Stimulated activated naive CD4-positive, alpha-beta T cell treated with Interleukin-2 at 50 U/mL for 16 hours (primary cell): ENCODE measurements around the gene SPNS1.
"Not testable (repeated sequence)": the region's sequence is repeated elsewhere in the genome, so short reads cannot be mapped to it uniquely, and the experiment has no call there.

Source experiments
- DNase-seq: peaks from one replicate; lab custom pipeline; 2025; lab: John Stamatoyannopoulos, UW

Gene SPNS1, protein sequence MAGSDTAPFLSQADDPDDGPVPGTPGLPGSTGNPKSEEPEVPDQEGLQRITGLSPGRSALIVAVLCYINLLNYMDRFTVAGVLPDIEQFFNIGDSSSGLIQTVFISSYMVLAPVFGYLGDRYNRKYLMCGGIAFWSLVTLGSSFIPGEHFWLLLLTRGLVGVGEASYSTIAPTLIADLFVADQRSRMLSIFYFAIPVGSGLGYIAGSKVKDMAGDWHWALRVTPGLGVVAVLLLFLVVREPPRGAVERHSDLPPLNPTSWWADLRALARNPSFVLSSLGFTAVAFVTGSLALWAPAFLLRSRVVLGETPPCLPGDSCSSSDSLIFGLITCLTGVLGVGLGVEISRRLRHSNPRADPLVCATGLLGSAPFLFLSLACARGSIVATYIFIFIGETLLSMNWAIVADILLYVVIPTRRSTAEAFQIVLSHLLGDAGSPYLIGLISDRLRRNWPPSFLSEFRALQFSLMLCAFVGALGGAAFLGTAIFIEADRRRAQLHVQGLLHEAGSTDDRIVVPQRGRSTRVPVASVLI

DNA sequence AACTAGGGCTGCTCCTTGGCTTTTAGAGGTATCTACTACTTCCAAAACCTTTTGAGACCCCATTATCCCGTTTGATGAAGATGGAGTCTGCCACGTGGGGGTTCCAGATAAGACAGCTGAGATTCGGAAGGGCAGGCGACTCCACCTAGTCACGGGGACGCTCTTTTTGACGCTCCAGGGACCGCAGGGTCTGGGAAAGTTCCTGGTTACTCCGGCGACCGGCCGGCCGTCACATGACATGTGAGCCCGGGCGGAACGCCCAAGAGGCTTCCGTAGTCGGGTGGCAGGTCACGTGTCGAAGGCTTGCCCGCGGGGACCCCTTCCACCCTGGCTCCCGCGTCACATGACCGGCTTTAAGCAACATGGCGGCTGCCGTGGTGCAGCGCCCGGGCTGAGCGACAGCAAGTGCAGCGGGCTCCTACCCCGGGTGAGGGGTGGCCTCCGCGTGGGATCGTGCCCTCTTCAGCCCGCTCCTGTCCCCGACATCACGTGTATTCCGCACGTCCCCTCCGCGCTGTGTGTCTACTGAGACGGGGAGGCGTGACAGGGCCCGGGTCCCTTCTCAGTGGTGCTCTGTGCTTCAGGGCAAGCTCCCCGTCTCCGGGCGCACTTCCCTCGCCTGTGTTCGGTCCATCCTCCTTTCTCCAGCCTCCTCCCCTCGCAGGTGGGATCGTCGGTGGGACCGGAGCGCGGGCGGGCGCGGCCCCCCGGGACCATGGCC lies at the start of gene SPNS1:
SPNS1 (plus strand) TSS at position 342 of the 721 bp plus-strand sequence; CDS start at position 716, 374 bp downstream.
- peak; percentile 90 for DNase-seq

- DNase-seq = peak; percentile 80
These were observed 49.0 kb upstream of the SPNS1 start for GRCh38 chr16:28925386-28926228.

GRCh38 chr16:28926284-28926683 lies 48.3 kb upstream of the SPNS1 start:
- not testable (repeated sequence) for DNase-seq

DNA sequence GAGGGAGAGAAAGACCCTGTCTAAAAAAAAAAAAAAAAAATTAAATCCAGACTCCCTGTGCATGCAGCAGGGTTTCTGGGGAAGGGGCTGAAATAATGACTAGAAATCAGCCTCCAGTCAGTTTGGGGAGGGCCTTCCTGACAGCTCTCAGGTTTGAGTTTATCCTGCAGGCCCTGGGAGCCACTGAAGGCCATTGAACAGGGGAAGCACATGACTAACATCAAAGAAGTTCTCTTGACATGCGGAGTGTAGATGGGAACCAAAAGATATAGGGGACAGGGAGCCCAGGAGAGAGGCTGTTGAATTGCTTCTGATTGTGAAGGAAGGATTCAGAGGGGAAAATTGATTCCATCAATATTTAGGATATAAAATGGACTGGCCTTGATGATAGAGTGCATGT lies 46.8 kb upstream of the SPNS1 start:
- DNase-seq = no peak

GRCh38 chr16:28930203-28930602 lies 44.4 kb upstream of the SPNS1 start:
- DNase-seq = no peak

GRCh38 chr16:28930652-28931051 lies 43.9 kb upstream of the SPNS1 start:
- DNase-seq = no peak

GRCh38 chr16:28931801-28932225 lies 42.8 kb upstream of the SPNS1 start, which contains the start of gene CD19:
Gene CD19 (plus strand): TSS chr16:28931971. CDS start chr16:28932001, 30 bp downstream.
- no peak for DNase-seq

GRCh38 chr16:28932339-28933141 lies 42.0 kb upstream of the SPNS1 start:
- DNase-seq = no peak

DNA sequence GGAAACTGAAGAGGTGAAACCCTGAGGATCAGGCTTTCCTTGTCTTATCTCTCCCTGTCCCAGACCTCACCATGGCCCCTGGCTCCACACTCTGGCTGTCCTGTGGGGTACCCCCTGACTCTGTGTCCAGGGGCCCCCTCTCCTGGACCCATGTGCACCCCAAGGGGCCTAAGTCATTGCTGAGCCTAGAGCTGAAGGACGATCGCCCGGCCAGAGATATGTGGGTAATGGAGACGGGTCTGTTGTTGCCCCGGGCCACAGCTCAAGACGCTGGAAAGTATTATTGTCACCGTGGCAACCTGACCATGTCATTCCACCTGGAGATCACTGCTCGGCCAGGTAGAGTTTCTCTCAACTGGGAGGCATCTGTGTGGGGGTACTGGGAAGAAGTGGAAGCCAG lies 41.4 kb upstream of the SPNS1 start:
- DNase-seq = no peak

DNA sequence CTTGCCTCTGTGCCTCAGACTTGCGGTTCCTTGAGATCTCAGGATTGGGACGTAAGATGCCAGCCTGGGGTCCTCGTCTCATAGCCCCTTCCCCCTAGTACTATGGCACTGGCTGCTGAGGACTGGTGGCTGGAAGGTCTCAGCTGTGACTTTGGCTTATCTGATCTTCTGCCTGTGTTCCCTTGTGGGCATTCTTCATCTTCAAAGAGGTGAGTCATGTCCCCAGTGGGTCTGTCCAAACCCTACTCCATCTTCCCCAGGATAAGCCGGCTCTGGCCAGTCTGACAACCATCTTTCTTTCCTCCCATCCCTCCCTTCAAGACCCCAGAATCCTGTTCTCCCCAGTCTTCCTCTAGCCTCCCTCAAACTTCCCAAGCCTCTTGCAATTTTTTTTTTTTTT lies 39.2 kb upstream of the SPNS1 start:
- DNase-seq = no peak

- DNase-seq = peak; percentile 69
These were observed 38.4 kb upstream of the SPNS1 start for GRCh38 chr16:28935924-28936783.

DNA sequence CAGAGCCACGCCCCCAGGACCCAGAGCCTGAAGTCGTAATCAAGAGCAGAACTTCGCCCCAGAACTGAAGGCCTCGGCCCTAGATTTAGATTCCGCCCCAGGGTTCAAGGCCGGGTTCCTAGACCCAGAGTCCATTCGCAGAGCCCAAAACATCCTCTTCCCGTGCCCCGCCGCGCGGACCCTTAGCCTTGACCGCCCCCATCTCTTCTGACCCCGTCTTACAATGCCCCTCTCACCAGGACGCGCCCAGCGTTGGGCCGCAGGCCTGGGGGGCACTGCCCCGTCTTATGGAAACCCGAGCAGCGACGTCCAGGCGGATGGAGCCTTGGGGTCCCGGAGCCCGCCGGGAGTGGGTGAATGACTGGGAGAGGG lies 37.8 kb upstream of the SPNS1 start:
- no peak for DNase-seq

DNA sequence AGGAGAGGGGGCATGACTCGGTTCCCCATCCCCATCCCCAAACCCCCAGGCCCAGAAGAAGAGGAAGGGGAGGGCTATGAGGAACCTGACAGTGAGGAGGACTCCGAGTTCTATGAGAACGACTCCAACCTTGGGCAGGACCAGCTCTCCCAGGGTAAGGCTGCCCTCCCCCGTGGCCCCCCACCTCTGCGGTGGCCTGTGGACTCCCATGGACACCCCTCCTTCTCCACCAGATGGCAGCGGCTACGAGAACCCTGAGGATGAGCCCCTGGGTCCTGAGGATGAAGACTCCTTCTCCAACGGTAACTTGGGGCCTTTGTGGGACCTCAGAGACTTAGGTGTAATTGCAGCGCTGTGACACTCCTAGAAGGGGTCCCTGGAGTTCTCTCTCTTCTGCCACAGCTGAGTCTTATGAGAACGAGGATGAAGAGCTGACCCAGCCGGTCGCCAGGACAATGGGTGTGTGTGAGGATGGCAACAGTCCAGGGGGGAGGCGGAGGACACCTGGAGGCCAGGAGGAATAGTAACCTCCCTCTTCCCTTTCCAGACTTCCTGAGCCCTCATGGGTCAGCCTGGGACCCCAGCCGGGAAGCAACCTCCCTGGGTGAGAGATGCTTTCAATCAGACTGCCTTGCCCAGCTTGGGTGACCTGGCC lies 37.2 kb upstream of the SPNS1 start:
- DNase-seq = no peak

DNA sequence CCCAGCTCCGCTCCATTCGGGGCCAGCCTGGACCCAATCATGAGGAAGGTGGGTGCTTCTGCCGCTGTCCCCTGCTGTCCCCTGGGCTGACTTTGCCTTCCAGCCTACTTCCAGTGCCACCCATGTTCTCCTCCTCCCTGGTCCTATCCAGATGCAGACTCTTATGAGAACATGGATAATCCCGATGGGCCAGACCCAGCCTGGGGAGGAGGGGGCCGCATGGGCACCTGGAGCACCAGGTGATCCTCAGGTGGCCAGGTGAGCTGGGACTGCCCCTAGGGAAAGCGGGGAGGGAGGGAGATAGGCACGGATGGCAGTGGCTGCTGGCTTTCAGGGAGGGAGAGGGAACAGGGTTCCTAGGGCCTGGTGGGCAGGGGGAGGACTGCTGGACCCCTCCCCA lies 35.9 kb upstream of the SPNS1 start:
- no peak for DNase-seq

GRCh38 chr16:28939825-28940224 lies 34.8 kb upstream of the SPNS1 start:
- not testable (repeated sequence) for DNase-seq

DNA sequence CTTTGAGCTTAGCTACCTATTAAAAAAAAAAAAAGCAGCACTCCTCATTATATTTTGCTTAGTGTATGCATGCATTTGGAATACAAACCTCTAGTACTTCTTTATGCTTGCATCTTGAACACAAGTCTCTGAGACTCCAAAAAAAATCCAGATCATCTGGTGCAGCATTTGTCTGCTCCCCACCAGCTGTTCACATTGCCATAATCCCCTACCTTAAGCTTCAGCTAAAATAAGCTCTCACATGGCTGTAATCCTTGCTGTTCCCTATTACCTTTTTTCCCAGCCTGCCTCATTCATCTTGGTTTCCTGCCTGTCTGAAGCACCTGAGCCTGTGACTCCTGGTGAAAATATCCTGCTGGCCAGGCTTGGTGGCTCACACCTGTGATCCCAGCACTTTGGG lies 31.3 kb upstream of the SPNS1 start:
- no peak for DNase-seq

- DNase-seq = no peak
These were observed 27.9 kb upstream of the SPNS1 start for GRCh38 chr16:28946681-28947080.

- DNase-seq = peak; percentile 100
These were observed 23.7 kb upstream of the SPNS1 start, which contains the start of gene NFATC2IP for GRCh38 chr16:28950648-28951409. Gene NFATC2IP (plus strand): TSS chr16:28950937. CDS start chr16:28951012, 75 bp downstream.
